SU-DHL-6 (cell line): Measurements from ENCODE around the gene PRKAG1.
A peak's percentile ranks its signal among the peaks of the same experiment; 100 is the strongest.

Experiments used
- H2AFZ ChIP-seq: fragments of 200-600 bp; sonication (generic); 2 replicates; pipeline ENCODE4 v1.6.1; 2014; ENCODE audit warnings: low read depth, mild to moderate bottlenecking, moderate library complexity, mixed read lengths, antibody characterized with exemption, low read length; ENCODE audit not compliant: severe bottlenecking
- H3F3A ChIP-seq: fragments of 200-600 bp; shearing (Covaris generic); 2 replicates; pipeline ENCODE4 v1.6.0; 2016; ENCODE audit warnings: antibody characterized with exemption, mild to moderate bottlenecking; ENCODE audit not compliant: insufficient read depth
- H3K27ac ChIP-seq: fragments of 200-600 bp; sonication (generic); 2 replicates; pipeline ENCODE4 v1.5.1; 2016; ENCODE audit warnings: low read depth, mild to moderate bottlenecking, low read length, moderate library complexity, mixed read lengths
- H3K27me3 ChIP-seq: fragments of 200-600 bp; sonication (generic), shearing (Covaris generic); 2 replicates; pipeline ENCODE4 v1.6.0; 2014; ENCODE audit warnings: mild to moderate bottlenecking, low read length
- H3K36me3 ChIP-seq: fragments of 200-600 bp; sonication (generic); 2 replicates; pipeline ENCODE4 v1.6.1; 2014; ENCODE audit warnings: mild to moderate bottlenecking, low read length, mixed read lengths
- H3K4me2 ChIP-seq: fragments of 300-600, 200-600 bp; shearing (Covaris generic), sonication (generic); 2 replicates; pipeline ENCODE4 v1.6.0; 2014; ENCODE audit warnings: low read length, low read depth, mild to moderate bottlenecking; ENCODE audit not compliant: poor library complexity, severe bottlenecking
- H3K4me3 ChIP-seq: fragments of 200-600 bp; sonication (generic); 2 replicates; pipeline ENCODE4 v1.5.1; 2014; ENCODE audit warnings: antibody characterized with exemption, low read length, mild to moderate bottlenecking, mixed read lengths; ENCODE audit not compliant: insufficient read depth, poor library complexity, severe bottlenecking
- H3K79me2 ChIP-seq: fragments of 200-600 bp; sonication (generic); 2 replicates; pipeline ENCODE4 v1.6.1; 2014; ENCODE audit warnings: mild to moderate bottlenecking, low read length, moderate library complexity; ENCODE audit not compliant: insufficient read depth
- H3K9ac ChIP-seq: fragments of 200-600 bp; sonication (generic); 2 replicates; pipeline ENCODE4 v1.7.0; 2014; ENCODE audit warnings: mild to moderate bottlenecking, low read length
- H3K9me2 ChIP-seq: fragments of 200-600 bp; sonication (generic); replicated peaks from 2 replicates; pipeline ENCODE4 v1.6.1; 2014; ENCODE audit warnings: low read length; ENCODE audit not compliant: insufficient read depth
- H3K9me3 ChIP-seq: fragments of 200-600 bp; sonication (generic); 2 replicates; pipeline ENCODE4 v1.6.1; 2014; ENCODE audit warnings: low read length, mixed read lengths; ENCODE audit not compliant: insufficient read depth
- H4K20me1 ChIP-seq: fragments of 200-600 bp; sonication (generic); 2 replicates; pipeline ENCODE4 v1.6.1; 2014; ENCODE audit warnings: low read depth, mild to moderate bottlenecking, antibody characterized with exemption, low read length, moderate library complexity, mixed read lengths
- EZH2phosphoT487 ChIP-seq: fragments of 200-600 bp; sonication (generic), shearing (Covaris generic); conservative IDR thresholded peaks from 2 replicates; pipeline ENCODE4 v1.6.1; 2018; ENCODE audit warnings: mild to moderate bottlenecking, antibody characterized with exemption, low read length, moderate library complexity, mixed read lengths
- TF ChIP-seq, protein P1 (sequence below): fragments of 200-600 bp; sonication (generic); IDR thresholded peaks from one replicate; pipeline ENCODE4 v1.5.1; 2017; ENCODE audit warnings: antibody characterized with exemption, mild to moderate bottlenecking, low read length, moderate library complexity; ENCODE audit not compliant: insufficient read depth, poor library complexity, severe bottlenecking

Gene PRKAG1

DNA sequence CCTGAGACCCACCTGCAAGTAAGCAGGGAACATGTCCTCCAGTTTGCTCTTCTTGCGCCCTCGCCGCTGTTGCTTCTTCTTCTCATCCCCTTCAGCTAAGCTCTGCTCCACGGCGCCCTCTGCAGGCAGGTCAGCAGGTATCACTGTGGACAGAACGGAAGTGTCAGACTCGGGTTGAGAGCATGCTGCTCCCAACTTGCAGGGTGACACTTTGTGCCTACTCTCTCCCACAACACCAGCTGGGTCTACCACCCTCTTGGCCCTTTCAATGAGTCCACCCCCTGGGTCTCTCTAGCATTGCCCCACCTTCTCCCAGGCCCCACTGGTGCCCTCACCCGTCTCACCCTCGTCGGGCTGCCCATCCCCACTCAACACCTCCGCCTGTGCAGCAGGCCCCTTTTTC is 25.3 kb upstream of the PRKAG1 start:
- no peak overlapping the region for H2AFZ ChIP-seq
- no peaks in the 10 kb centered on the region for H3K27me3 ChIP-seq
- H3K4me2 ChIP-seq, result no peak overlapping the region
- no peaks in the 10 kb centered on the region for H3F3A ChIP-seq
- H3K27ac ChIP-seq, result no peak overlapping the region
- no peaks in the 10 kb centered on the region for H4K20me1 ChIP-seq
- no peak for TF ChIP-seq EZH2phosphoT487
- TF ChIP-seq, protein P1, sequence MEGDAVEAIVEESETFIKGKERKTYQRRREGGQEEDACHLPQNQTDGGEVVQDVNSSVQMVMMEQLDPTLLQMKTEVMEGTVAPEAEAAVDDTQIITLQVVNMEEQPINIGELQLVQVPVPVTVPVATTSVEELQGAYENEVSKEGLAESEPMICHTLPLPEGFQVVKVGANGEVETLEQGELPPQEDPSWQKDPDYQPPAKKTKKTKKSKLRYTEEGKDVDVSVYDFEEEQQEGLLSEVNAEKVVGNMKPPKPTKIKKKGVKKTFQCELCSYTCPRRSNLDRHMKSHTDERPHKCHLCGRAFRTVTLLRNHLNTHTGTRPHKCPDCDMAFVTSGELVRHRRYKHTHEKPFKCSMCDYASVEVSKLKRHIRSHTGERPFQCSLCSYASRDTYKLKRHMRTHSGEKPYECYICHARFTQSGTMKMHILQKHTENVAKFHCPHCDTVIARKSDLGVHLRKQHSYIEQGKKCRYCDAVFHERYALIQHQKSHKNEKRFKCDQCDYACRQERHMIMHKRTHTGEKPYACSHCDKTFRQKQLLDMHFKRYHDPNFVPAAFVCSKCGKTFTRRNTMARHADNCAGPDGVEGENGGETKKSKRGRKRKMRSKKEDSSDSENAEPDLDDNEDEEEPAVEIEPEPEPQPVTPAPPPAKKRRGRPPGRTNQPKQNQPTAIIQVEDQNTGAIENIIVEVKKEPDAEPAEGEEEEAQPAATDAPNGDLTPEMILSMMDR, result peak; percentile 70
- no peaks in the 10 kb centered on the region for H3K79me2 ChIP-seq
- H3K4me3 ChIP-seq, result no peak overlapping the region
- H3K9me2 ChIP-seq, result no peaks in the 10 kb centered on the region
- no peak overlapping the region for H3K9ac ChIP-seq
- H3K9me3 ChIP-seq, result no peaks in the 10 kb centered on the region
- 0 out of 2 replicates have a peak, but pooled peaks cover 3% of the 10 kb centered on the region for H3K36me3 ChIP-seq

DNA sequence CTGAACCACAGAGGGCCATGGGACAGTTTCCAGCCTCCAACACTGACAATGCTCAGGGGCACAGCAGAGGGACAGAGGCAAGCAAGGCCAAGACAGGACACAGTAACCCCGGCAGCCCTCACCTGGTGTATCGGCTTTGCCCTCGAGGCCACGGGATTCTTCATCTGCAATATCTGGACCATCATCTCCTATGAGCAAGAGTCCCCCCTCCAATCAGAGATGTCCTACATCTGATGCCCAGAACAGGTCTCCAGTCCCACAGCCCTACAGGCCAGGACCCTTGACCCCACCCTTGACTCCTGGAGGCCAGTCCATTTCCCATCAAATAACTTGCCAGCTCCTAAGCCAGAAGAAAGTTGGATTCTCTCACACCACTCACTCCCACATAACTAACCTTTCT is 24.7 kb upstream of the PRKAG1 start:
- Histone ChIP-seq H3K27me3 (no peaks in the 10 kb centered on the region), H3K9ac (no peak overlapping the region), H3K9me2 (no peaks in the 10 kb centered on the region), H3K27ac (no peak overlapping the region), H3K4me2 (no peak overlapping the region), H2AFZ (no peak overlapping the region), H3K36me3 (0 out of 2 replicates have a peak, but pooled peaks cover 3% of the 10 kb centered on the region), H3K4me3 (no peak overlapping the region), H4K20me1 (no peaks in the 10 kb centered on the region), H3K79me2 (no peaks in the 10 kb centered on the region), H3F3A (no peaks in the 10 kb centered on the region), H3K9me3 (no peaks in the 10 kb centered on the region)
- TF ChIP-seq EZH2phosphoT487, result no peak
- TF ChIP-seq, protein P1, result no peak

DNA sequence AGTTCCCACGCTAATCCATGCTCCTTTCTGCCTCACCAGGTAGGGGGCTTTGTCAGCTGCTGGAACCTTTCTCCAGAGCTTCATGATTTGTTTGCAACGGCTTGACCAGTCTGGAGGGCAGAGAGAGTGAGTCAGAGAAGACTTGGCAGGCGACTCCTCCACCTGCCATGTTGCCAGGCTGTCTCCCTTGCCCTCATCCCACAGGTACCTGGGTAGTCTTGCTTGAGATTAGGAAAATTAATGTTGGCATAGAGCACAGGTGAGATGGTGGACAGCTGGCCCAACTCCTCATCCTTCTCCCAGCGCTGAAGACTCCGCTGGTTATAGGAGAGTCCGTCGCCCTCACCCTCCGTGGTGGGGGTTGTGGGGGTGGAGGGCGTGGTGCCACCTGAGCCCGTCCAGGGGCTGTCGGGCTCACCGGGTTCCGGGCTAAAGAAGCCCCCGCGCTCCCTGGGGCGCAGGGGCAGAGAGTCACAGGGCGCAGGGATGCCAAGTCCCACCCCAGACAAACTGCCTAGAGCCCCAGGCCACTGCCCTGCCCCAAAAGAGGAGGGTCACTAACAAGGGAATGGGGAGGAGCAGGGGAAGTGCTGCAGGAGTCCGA is 23.4 kb upstream of the PRKAG1 start:
- H3K27ac ChIP-seq, result no peak overlapping the region
- no peaks in the 10 kb centered on the region for H3K79me2 ChIP-seq
- no peak overlapping the region for H3K4me3 ChIP-seq
- peaks cover 4% of the 10 kb centered on the region for H3K36me3 ChIP-seq
- H3K9me2 ChIP-seq, result no peaks in the 10 kb centered on the region
- no peak for TF ChIP-seq EZH2phosphoT487
- TF ChIP-seq, protein P1, result no peak
- no peak overlapping the region for H3K9ac ChIP-seq
- H3K27me3 ChIP-seq, result no peaks in the 10 kb centered on the region
- H4K20me1 ChIP-seq, result no peaks in the 10 kb centered on the region
- H2AFZ ChIP-seq, result no peak overlapping the region
- H3K4me2 ChIP-seq, result no peak overlapping the region
- no peaks in the 10 kb centered on the region for H3K9me3 ChIP-seq
- H3F3A ChIP-seq, result no peaks in the 10 kb centered on the region
